ENCODE measurements around the gene MIPEP.

- TF ChIP-seq CTCF (IDR thresholded peaks at IDR 0.05; ENCODE audit: low read depth, low read length, poor library complexity, severe bottlenecking) (no peak), EZH2phosphoT487 (IDR thresholded peaks at IDR 0.05; ENCODE audit: borderline replicate concordance, low read length) (no peak)
Measured at GRCh38 chr13:23806874-23807526, 82.2 kb downstream of the MIPEP start.
